IMR-90 (cell line): ENCODE data around the gene FAM186B. TPM values are rescaled to one million over a fixed set of nuclear protein-coding genes. Genes with fewer than 3 reads are reported as not detected.

Experiments used
- ATAC-seq: fragments of 200-7000 bp; cut with Tn5 transposase; 2 replicates; pipeline ENCODE4 v1.9.1; 2020; ENCODE audit warnings: low read depth, mild to moderate bottlenecking, moderate library complexity
- BruUV-seq: library from RNA; stranded (reverse); fragments of 400-500 nt; replicated peaks from 2 replicates; lab custom pipeline; 2021; lab: Mats Ljungman, UMichigan
- CTCF ChIA-PET: fragments of 300-600 bp; formaldehyde crosslinking; extraction: SDS; loops from one replicate; lab custom pipeline; 2021; ENCODE audit warnings: antibody characterized with exemption; lab: Yijun Ruan, JAX
- POLR2A ChIA-PET: fragments of 300-600 bp; sonication (Branson Sonifier 250); formaldehyde crosslinking; loops from one replicate; lab custom pipeline; 2022; ENCODE audit warnings: antibody characterized with exemption; ENCODE audit not compliant: unreplicated experiment; lab: Charles Lee
- DNase-seq: peaks from one replicate; pipeline ENCODE4 v3.0.0; 2013
- H2AFZ ChIP-seq: replicated peaks from 2 replicates; pipeline ENCODE3; 2013; ENCODE audit warnings: low read length, mild to moderate bottlenecking; ENCODE audit not compliant: poor library complexity
- H2AK5ac ChIP-seq: 2 replicates; pipeline ENCODE4 v1.6.1; 2013; ENCODE audit warnings: low read depth, low read length, inconsistent platforms
- H2AK9ac ChIP-seq: replicated peaks from 2 replicates; pipeline ENCODE3; 2013; ENCODE audit warnings: mild to moderate bottlenecking, low read depth, low read length, moderate library complexity; ENCODE audit not compliant: poor library complexity
- H2BK120ac ChIP-seq: 2 replicates; pipeline ENCODE4 v1.6.1; 2013; ENCODE audit warnings: low read depth, low read length, inconsistent platforms
- H2BK15ac ChIP-seq: 3 replicates; pipeline ENCODE4 v1.6.1; 2013; ENCODE audit warnings: low read depth, low read length, inconsistent platforms
- H2BK20ac ChIP-seq: 2 replicates; pipeline ENCODE4 v1.6.1; 2013; ENCODE audit warnings: low read depth, mild to moderate bottlenecking, inconsistent platforms, low read length, moderate library complexity
- H2BK5ac ChIP-seq: 2 replicates; pipeline ENCODE4 v1.6.1; 2013; ENCODE audit warnings: mild to moderate bottlenecking, low read depth, low read length, inconsistent platforms; ENCODE audit not compliant: poor library complexity, severe bottlenecking
- H3K14ac ChIP-seq: replicated peaks from 2 replicates; pipeline ENCODE4 v1.6.1; 2013; ENCODE audit warnings: low read depth, low read length, inconsistent platforms
- H3K18ac ChIP-seq: 2 replicates; pipeline ENCODE4 v1.6.1; 2013; ENCODE audit warnings: low read depth, low read length, control low read depth
- H3K23ac ChIP-seq: 2 replicates; pipeline ENCODE4 v1.6.1; 2013; ENCODE audit warnings: low read depth, low read length, inconsistent platforms
- H3K27ac ChIP-seq: 2 replicates; pipeline ENCODE4 v1.5.1; 2013; ENCODE audit warnings: mild to moderate bottlenecking, control low read depth, low read length; ENCODE audit not compliant: insufficient read depth
- H3K27me3 ChIP-seq: 2 replicates; pipeline ENCODE4 v1.6.1; 2013; ENCODE audit warnings: low read length; ENCODE audit not compliant: control insufficient read depth, insufficient read depth
- H3K36me3 ChIP-seq: 2 replicates; pipeline ENCODE4 v1.6.1; 2013; ENCODE audit warnings: low read length, mixed read lengths; ENCODE audit not compliant: control insufficient read depth, insufficient read depth
- H3K4ac ChIP-seq: 2 replicates; pipeline ENCODE4 v1.6.1; 2013; ENCODE audit warnings: low read depth, low read length, inconsistent platforms
- H3K4me1 ChIP-seq: 2 replicates; pipeline ENCODE4 v1.6.1; 2013; ENCODE audit warnings: low read length, mixed read lengths; ENCODE audit not compliant: control insufficient read depth, insufficient read depth
- H3K4me2 ChIP-seq: 2 replicates; pipeline ENCODE4 v1.6.1; 2013; ENCODE audit warnings: low read depth, mild to moderate bottlenecking, control low read depth, low read length, moderate library complexity
- H3K4me3 ChIP-seq: 2 replicates; pipeline ENCODE4 v1.5.1; 2013; ENCODE audit warnings: low read depth, mild to moderate bottlenecking, control low read depth, low read length, moderate library complexity; ENCODE audit not compliant: insufficient read depth
- H3K56ac ChIP-seq: 2 replicates; pipeline ENCODE4 v1.6.1; 2013; ENCODE audit warnings: low read length, inconsistent platforms; ENCODE audit not compliant: insufficient read depth; ENCODE audit errors: extremely low read depth
- H3K79me1 ChIP-seq, 2 experiments: 2 replicates each; pipeline ENCODE4 v1.6.1; 2013; ENCODE audit warnings: low read length in 2 of 2, inconsistent platforms in 1 of 2, low read depth in 1 of 2
- H3K9ac ChIP-seq: 2 replicates; pipeline ENCODE4 v1.6.1; 2013; ENCODE audit warnings: low read depth, low read length, control low read depth
- H3K9me1 ChIP-seq: 2 replicates; pipeline ENCODE4 v1.6.1; 2013; ENCODE audit warnings: low read length, inconsistent platforms; ENCODE audit not compliant: insufficient read depth
- H3K9me3 ChIP-seq: 2 replicates; pipeline ENCODE4 v1.6.1; 2013; ENCODE audit warnings: low read length; ENCODE audit not compliant: control insufficient read depth, insufficient read depth
- H4K20me1 ChIP-seq: 2 replicates; pipeline ENCODE4 v1.6.1; 2013; ENCODE audit warnings: low read length, inconsistent platforms; ENCODE audit not compliant: insufficient read depth
- H4K5ac ChIP-seq: 2 replicates; pipeline ENCODE4 v1.6.1; 2013; ENCODE audit warnings: mild to moderate bottlenecking, low read depth, low read length, control low read depth
- H4K8ac ChIP-seq, 2 experiments: 2 replicates each; pipeline ENCODE4 v1.6.1; 2013; ENCODE audit warnings: low read depth in 2 of 2, low read length in 2 of 2, control low read depth in 1 of 2, inconsistent platforms in 1 of 2
- H4K91ac ChIP-seq: 2 replicates; pipeline ENCODE4 v1.6.1; 2013; ENCODE audit warnings: low read depth, low read length, inconsistent platforms; ENCODE audit not compliant: insufficient read depth
- BHLHE40 ChIP-seq: fragments of 150-350 bp; IDR thresholded peaks from 2 replicates; pipeline ENCODE4 v1.6.1; 2016; ENCODE audit warnings: mild to moderate bottlenecking, low read depth, low read length
- CTCF ChIP-seq: conservative IDR thresholded peaks from 2 replicates; pipeline ENCODE4 v1.5.1; 2012; ENCODE audit warnings: mild to moderate bottlenecking, low read depth, low read length, improper control_type of control experiment
- ELK1 ChIP-seq: fragments of 150-350 bp; IDR thresholded peaks from 2 replicates; pipeline ENCODE4 v1.6.1; 2016; ENCODE audit warnings: low read depth, mild to moderate bottlenecking, low read length, moderate library complexity, borderline replicate concordance
- MAFK ChIP-seq: IDR thresholded peaks from 2 replicates; pipeline ENCODE4 v1.6.1; 2012; ENCODE audit warnings: low read depth, low read length, improper control_type of control experiment
- MAZ ChIP-seq: IDR thresholded peaks from 2 replicates; pipeline ENCODE4 v1.6.1; 2012; ENCODE audit warnings: low read depth, mild to moderate bottlenecking, low read length, improper control_type of control experiment, moderate library complexity, borderline replicate concordance
- MXI1 ChIP-seq: IDR thresholded peaks from 2 replicates; pipeline ENCODE4 v1.6.1; 2012; ENCODE audit warnings: low read depth, mild to moderate bottlenecking, low read length, moderate library complexity, borderline replicate concordance
- NFE2L2 ChIP-seq: fragments of 150-350 bp; IDR thresholded peaks from 2 replicates; pipeline ENCODE4 v1.6.1; 2016; ENCODE audit warnings: low read depth, mild to moderate bottlenecking, low read length
- POLR2A ChIP-seq: IDR thresholded peaks from 2 replicates; pipeline ENCODE4 v1.6.1; 2012; ENCODE audit warnings: mild to moderate bottlenecking, low read depth, low read length
- RAD21 ChIP-seq: IDR thresholded peaks from 2 replicates; pipeline ENCODE4 v1.6.1; 2012; ENCODE audit warnings: low read length, improper control_type of control experiment
- RCOR1 ChIP-seq: IDR thresholded peaks from 2 replicates; pipeline ENCODE4 v1.6.1; 2012; ENCODE audit warnings: mild to moderate bottlenecking, low read length, improper control_type of control experiment; ENCODE audit not compliant: insufficient replicate concordance
- RFX5 ChIP-seq: IDR thresholded peaks from 2 replicates; pipeline ENCODE4 v1.8.0; 2012; ENCODE audit warnings: low read depth, mild to moderate bottlenecking, low read length, moderate library complexity
- SMC3 ChIP-seq: fragments of 150-350 bp; IDR thresholded peaks from 2 replicates; pipeline ENCODE4 v1.6.1; 2016; ENCODE audit warnings: low read depth, mild to moderate bottlenecking, antibody characterized with exemption, low read length, moderate library complexity
- USF2 ChIP-seq: fragments of 150-350 bp; IDR thresholded peaks from 2 replicates; pipeline ENCODE4 v1.6.1; 2017; ENCODE audit warnings: mild to moderate bottlenecking, antibody characterized with exemption, low read length, low read depth
- WGBS, 2 experiments: methylation state at CpG; one replicate each; pipeline versions ENCODE4 v1.1.5 to v1.1.7; 2013; ENCODE audit warnings: missing lambda C conversion rate in 2 of 2; ENCODE audit not compliant: insufficient read length in 1 of 2; ENCODE audit errors: extremely low coverage in 2 of 2; 5-methylcytosine and 5-hydroxymethylcytosine counted together
- dilution Hi-C: fragments of 300-500 bp; cut with HindIII; formaldehyde crosslinking; loops from one replicate; pipeline ENCODE4 v1.14.3; 2018; ENCODE audit warnings: low sequenced_read_pairs; ENCODE audit not compliant: unreplicated experiment
- in situ Hi-C: fragments of 300-500 bp; cut with MboI; formaldehyde crosslinking; loops from 3 replicates; pipeline ENCODE4 v1.14.3; 2019; ENCODE audit warnings: low sequenced_read_pairs, inconsistent platforms, mixed read lengths
- intact Hi-C: fragments of 100-400 bp; cut with micrococcal nuclease; formaldehyde crosslinking; loops from 2 replicates; pipeline ENCODE4 v1.10.0; 2022
- polyA plus RNA-seq, 3 experiments: library from polyadenylated mRNA; depleted of rRNA; stranded (reverse); fragments of >200 nt; gene quantifications; 2 replicates each; pipeline ENCODE4 v1.2.3, GENCODE V29; 2012; ENCODE audit warnings: low replicate concordance in 1 of 3
- total RNA-seq: library from RNA; depleted of rRNA; stranded (reverse); fragments of >200 nt; gene quantifications from 2 replicates; pipeline ENCODE4 v1.2.3, GENCODE V29; 2012

The FAM186B gene
- total and polyA plus RNA-seq, 2 of the 4 experiments (the other 2 are of a cell fraction), result 0.10 to 0.18 TPM

- Histone ChIP-seq H4K8ac (no peak overlapping the region), H3K4me3 (no peak overlapping the region), H2BK5ac (no peak overlapping the region), H3K9ac (no peak overlapping the region), H3K56ac (no peak overlapping the region), H4K91ac (no peak overlapping the region), H3K18ac (no peak overlapping the region), H3K79me1 (peaks cover 0 to 12% of the 10 kb centered on the region in 2 experiments; a peak in 1 of 4 replicates), H3K4ac (no peak overlapping the region), H3K23ac (no peak overlapping the region), H3K9me1 (peaks cover 8% of the 10 kb centered on the region; the same call in 1 of the 2 replicates), H3K4me1 (peaks cover 2% of the 10 kb centered on the region; the same call in 1 of the 2 replicates), H2BK120ac (no peak overlapping the region), H4K20me1 (no peaks in the 10 kb centered on the region), H3K9me3 (peaks cover 3% of the 10 kb centered on the region; the same call in 1 of the 2 replicates), H3K27me3 (no peaks in the 10 kb centered on the region), H2BK15ac (no peak overlapping the region), H2AFZ (no peak overlapping the region), H3K36me3 (peaks cover 4% of the 10 kb centered on the region; the same call in 1 of the 2 replicates), H3K14ac (no peak overlapping the region), H3K4me2 (no peak overlapping the region), H2AK9ac (no peak overlapping the region), H3K27ac (no peak overlapping the region), H2AK5ac (no peak overlapping the region), H2BK20ac (no peak overlapping the region), H4K5ac (no peak overlapping the region)
- no peak for DNase-seq
- BruUV-seq, result no TSS peak
- in situ Hi-C loops (no loop called here), intact Hi-C loops (no loop called here), dilution Hi-C loops (no loop called here)
- ChIA-PET CTCF (no interaction called here), POLR2A (no interaction called here)
- WGBS, 2 experiments, result 100% methylated on average over 2 of the region's 7 CpGs; no CpG with 5 or more reads in 1 of the 2 experiments
- no peak for TF ChIP-seq USF2
- no peak for TF ChIP-seq BHLHE40
- no peak for TF ChIP-seq RFX5
- no peak for TF ChIP-seq ELK1
- no peak for TF ChIP-seq NFE2L2
- TF ChIP-seq MXI1, result no peak
- TF ChIP-seq RCOR1, result no peak
- TF ChIP-seq SMC3, result no peak
- no peak for TF ChIP-seq MAZ
- TF ChIP-seq RAD21, result no peak
- TF ChIP-seq POLR2A, result no peak
- TF ChIP-seq MAFK, result no peak
- TF ChIP-seq CTCF, result no peak
- no peak for ATAC-seq
These were observed 17.2 kb downstream of the FAM186B start for GRCh38 chr12:49588281-49588680.
